Esophagus squamous epithelium (tissue), 4 donors: ENCODE measurements around the gene SFXN5.

Source experiments
- CTCF ChIP-seq, 6 experiments: fragments of 450-650 bp in 4 of 6; fragments of 200-600 bp in 2 of 6; sonication (generic) in 2 of 6; IDR thresholded peaks; one replicate each; pipeline ENCODE4 v1.5.1; 2016 to 2019; ENCODE audit warnings: antibody characterized with exemption in 6 of 6, mild to moderate bottlenecking in 4 of 6, moderate library complexity in 4 of 6
- POLR2A ChIP-seq, 4 donors: fragments of 450-650 bp; IDR thresholded peaks; one replicate each; pipeline ENCODE4 v1.6.1; 2017; ENCODE audit warnings: antibody characterized with exemption in 4 of 4, mild to moderate bottlenecking in 4 of 4, moderate library complexity in 3 of 4

DNA sequence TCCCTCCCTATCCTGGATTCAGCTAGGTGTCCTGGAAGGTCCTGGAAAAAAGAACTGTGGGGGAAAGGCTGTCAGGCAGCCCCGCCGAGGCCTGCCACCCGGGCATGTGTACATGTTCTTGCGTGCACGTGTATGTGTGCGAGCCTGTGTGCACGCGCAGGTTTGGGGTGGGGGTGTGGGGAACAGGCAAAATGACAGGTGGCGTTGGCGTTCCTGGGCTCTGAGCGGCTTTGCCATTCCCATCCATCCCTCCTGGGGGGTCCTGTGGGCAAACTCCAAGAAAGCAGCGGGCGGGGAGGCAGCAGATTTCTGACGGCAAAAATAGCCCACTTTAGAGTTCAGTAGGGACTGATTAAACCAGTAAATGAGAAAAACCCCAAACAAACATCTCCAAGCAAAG, 118.6 kb downstream of the SFXN5 start:
- TF ChIP-seq POLR2A (IDR thresholded peaks at IDR 0.05) = no peak
- no peak for TF ChIP-seq CTCF (IDR thresholded peaks at IDR 0.05)
